ENCODE measurements around the gene AP1B1.
"Not testable (repeated sequence)": the region's sequence is repeated elsewhere in the genome, so short reads cannot be mapped to it uniquely, and the experiment has no call there.

The AP1B1 gene

DNA sequence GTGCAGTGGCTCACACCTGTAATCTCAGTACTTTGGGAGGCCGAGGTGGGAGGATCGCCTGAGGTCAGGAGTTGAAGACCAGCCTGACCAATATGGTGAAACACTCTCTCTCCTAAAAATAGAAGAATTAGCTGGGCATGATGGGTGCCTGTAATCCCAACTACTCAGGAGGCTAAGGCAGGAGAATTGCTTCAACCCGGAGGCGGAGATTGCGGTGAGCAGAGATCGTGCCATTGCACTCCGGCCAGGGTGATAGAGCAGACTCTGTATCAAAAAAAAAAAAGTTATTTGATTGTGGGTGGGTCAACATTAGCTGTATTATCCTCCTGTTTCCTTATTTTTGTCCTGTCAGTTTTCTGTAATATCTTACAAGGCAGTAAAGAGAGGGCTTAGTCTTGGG is 38.1 kb upstream of the AP1B1 start:
- TF ChIP-seq ZFX (IDR thresholded peaks at IDR 0.05), result no peak
- TF ChIP-seq, protein P1, sequence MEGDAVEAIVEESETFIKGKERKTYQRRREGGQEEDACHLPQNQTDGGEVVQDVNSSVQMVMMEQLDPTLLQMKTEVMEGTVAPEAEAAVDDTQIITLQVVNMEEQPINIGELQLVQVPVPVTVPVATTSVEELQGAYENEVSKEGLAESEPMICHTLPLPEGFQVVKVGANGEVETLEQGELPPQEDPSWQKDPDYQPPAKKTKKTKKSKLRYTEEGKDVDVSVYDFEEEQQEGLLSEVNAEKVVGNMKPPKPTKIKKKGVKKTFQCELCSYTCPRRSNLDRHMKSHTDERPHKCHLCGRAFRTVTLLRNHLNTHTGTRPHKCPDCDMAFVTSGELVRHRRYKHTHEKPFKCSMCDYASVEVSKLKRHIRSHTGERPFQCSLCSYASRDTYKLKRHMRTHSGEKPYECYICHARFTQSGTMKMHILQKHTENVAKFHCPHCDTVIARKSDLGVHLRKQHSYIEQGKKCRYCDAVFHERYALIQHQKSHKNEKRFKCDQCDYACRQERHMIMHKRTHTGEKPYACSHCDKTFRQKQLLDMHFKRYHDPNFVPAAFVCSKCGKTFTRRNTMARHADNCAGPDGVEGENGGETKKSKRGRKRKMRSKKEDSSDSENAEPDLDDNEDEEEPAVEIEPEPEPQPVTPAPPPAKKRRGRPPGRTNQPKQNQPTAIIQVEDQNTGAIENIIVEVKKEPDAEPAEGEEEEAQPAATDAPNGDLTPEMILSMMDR (conservative IDR thresholded peaks at IDR 0.05), result no peak

DNA sequence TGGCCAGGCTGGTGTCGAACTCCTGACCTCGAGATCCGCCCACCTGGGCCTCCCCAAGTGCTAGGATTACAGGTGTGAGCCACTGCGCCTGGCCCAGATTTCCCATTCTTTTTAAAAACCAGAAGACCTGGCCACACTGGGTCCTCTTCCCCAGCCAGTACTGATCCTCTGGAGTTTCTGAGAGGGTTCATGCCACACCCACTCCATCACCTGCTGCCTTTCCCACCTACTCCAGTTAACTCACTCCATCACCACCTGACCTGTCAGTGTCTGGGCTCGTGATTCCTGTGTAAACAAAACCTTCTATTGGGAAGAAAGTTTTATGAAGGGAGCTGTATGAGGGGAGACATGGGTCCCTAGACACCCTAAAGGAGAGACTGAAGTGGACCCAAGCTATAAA is 30.3 kb upstream of the AP1B1 start:
- H3K27ac ChIP-seq, result not testable (repeated sequence)

More for the DNA sequence above, 38.1 kb upstream of the AP1B1 start:
- H3K27ac ChIP-seq, result no peak overlapping the region

DNA sequence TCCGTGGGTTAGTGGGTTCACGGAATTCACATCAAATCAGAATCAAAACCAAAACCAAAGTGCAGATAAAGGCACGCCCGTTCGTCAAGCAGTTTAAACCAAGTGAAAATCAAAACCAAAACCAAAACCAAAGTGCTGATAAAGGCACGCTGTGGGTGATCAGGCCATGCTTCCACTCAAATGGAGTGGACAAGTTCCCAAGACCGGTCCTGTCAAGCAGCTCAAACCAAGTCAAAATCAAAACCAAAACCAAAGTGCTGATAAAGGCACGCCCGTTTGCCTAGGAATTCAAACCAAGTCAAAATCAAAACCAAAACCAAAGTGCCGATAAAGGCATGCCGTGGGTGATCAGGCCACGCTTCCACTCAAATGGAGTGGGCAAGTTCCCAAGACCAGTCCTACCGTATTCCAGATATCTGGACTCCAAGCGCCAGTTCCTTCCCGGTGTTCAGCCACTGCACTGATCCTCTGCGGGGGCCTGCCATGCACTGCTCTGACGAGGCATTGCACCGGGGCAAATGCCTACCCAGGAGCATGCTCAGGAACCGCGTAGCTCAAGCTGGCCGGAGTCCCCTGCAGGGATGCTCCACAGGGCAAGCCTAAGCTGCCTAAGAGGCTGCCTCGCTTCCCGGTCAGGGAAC is 26.7 kb upstream of the AP1B1 start:
- H3K27ac ChIP-seq, result not testable (repeated sequence)

DNA sequence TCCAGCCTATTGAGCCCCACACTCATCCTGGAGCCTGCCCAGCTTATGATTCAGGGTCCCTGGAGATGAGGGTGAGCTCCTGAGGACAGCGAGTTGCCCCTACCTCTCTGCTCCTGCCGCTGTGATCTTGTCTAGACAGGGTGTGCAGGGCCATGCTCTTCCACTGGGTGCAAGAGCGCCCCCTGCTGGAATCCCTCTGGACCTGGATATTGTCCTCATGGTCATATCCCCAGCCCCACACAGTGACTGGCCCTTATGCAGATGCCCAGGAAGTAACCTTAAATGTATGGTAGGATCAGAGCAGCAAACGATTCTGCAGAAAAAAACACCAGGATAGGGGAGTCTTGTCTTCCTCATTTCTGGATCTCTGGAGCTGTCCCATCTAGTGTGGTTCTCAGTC is 24.4 kb upstream of the AP1B1 start:
- TF ChIP-seq, protein P1 (conservative IDR thresholded peaks at IDR 0.05), result peak; percentile 76
- not testable (repeated sequence) for H3K27ac ChIP-seq

DNA sequence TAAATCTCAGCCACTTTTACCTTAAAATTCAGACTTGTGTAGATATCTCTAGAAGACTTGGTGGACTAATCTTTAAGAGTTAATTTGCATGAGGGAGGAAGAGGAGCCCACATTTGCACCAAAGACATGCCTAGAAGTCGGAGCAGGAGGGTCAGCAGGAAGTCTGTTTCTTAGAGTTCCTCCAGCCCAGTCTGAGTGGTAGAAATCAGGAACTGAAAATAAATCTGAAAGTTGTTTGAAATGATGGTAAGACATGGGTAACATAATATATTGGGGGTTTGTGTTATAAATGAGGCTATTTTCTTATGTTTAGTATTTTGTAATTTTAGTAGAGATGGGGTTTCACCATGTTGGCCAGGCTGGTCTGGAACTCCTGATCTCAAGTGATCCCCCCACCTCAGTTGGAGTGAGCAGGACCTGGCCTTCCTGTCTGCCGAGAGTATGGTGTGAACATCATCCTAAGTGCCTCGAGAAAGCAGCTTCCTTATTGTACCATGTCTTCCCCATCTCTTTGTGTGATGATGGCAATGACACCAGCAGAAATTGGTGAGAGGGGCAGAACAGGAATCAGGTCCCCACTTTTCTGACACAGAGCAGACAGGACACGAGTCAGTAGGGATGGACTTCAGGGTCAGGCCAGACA is 23.3 kb upstream of the AP1B1 start:
- not testable (repeated sequence) for H3K27ac ChIP-seq

DNA sequence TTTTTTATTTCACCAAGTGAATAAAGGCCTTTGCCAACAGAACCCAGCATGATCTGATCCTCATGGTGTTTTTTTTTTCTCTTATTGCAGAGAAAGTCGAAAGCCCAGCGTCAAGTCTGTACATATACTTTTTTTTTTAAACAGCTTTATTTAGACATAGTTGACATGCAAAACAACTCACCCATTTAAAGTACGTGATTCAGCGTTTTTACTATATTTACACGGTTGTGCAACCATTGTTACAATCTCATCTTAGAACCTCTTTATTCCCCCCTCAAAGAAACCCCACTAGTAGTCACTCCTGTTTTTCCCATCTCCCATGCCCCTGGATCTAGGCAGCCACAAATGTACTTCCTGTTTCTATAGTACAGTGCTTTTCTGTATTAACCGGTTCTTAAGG is 20.6 kb upstream of the AP1B1 start:
- TF ChIP-seq ZFX (IDR thresholded peaks at IDR 0.05), result no peak
- TF ChIP-seq, protein P1 (conservative IDR thresholded peaks at IDR 0.05), result no peak
- H3K27ac ChIP-seq, result no peak overlapping the region

DNA sequence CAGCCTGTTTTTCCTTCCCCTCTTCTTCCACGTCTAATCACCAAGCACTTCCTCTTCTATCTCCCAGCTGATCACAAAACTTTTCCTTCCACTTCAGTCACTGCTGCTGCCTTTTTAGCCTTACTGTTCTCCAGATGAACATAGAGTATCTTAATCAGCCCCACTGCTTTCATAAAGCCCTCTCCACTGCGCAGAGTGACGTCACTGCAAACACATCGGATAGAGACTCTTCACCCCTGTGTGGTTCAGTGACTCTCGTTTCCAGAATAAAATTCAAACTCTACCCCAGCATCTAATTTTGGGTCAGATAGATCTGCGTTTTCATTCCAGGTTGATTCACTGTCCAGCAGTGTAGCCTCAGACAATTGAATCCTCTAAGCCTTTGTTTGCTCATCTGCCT is 13.2 kb upstream of the AP1B1 start:
- not testable (repeated sequence) for H3K27ac ChIP-seq

DNA sequence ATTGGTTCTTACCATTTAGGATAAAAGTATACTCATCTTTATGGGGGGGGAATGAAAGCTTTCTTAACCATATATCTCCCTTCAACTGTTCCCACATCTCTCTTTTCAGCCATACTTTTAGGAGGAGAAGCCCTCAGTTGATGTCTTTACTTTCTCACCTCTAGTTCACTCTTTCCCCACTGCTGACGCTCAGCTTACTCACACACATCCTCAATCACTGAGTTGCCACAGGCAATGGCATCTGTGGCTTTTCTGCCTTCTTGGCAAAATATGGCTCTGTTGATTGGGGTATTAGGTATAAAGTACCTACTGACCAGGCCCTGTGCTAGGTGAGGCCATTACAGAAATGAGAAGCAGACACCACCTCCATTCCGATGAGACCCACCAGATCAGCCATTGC is 12.2 kb upstream of the AP1B1 start:
- TF ChIP-seq, protein P1 (conservative IDR thresholded peaks at IDR 0.05), result no peak
- no peak for TF ChIP-seq ZFX (IDR thresholded peaks at IDR 0.05)
- no peak overlapping the region for H3K27ac ChIP-seq

DNA sequence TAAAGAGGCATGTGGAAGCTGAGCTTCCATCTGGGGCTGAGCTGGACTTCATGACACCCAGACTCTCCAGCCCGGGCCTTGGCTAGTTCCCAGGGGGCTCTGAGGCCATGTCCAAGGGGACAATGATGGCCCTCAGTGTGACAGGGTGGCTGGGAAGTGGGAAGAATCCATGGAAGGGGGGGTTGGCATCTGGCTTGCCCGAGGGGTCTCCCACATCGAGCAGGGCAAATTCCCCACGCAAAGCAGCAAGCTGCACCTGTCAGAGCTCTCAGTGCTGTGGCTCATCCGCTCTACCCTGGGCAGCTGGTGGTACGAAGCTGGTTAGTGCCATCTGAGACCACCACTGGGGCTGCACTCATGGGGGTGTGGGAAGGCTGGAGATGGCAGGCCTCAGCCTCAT is 9.4 kb upstream of the AP1B1 start:
- TF ChIP-seq, protein P1 (conservative IDR thresholded peaks at IDR 0.05), result no peak
- no peak for TF ChIP-seq ZFX (IDR thresholded peaks at IDR 0.05)
- no peak overlapping the region for H3K27ac ChIP-seq

DNA sequence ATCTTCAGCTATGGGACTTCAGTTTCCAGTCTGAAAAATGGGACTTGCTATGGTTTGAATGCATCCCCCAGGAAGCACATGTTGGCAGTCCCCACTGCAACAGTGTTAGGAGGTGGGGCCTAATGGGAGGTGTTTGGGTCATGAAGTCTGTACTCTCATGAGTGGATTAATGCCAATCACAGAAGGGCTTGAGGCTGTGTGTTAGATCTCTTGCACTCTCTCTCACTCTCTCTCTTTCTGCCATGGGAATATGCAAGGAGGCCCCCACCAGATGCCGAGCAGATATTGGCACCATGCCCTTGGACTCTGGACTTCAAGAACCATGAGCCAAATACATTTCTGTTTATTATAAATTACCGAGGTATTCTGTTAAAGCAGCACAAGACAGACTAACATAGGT is 7.8 kb upstream of the AP1B1 start:
- H3K27ac ChIP-seq, result no peak overlapping the region
- TF ChIP-seq, protein P1 (conservative IDR thresholded peaks at IDR 0.05), result no peak
- no peak for TF ChIP-seq ZFX (IDR thresholded peaks at IDR 0.05)
